GM19043 (cell line): Measurements from ENCODE around the gene MCF2L2.
"Not testable (repeated sequence)": the region's sequence is repeated elsewhere in the genome, so short reads cannot be mapped to it uniquely, and the experiment has no call there.

Experiments used
- ATAC-seq: cut with Tn5 transposase; IDR thresholded peaks from one replicate; pipeline ENCODE4 v1.9.1; 2021; ENCODE audit warnings: low read depth; ENCODE audit not compliant: unreplicated experiment

The MCF2L2 gene

GRCh38 chr3:183428447-183429211, at the start of gene MCF2L2:
Gene MCF2L2, minus strand, starts transcription at chr3:183428619. Its CDS starts 642 bp downstream, at chr3:183427977.
- peak; percentile 61 for ATAC-seq

- ATAC-seq: no peak
Measured at GRCh38 chr3:183477801-183478456, 49.5 kb upstream of the MCF2L2 start.

- ATAC-seq: not testable (repeated sequence)
Measured at GRCh38 chr3:183475764-183476162, 47.3 kb upstream of the MCF2L2 start.

DNA sequence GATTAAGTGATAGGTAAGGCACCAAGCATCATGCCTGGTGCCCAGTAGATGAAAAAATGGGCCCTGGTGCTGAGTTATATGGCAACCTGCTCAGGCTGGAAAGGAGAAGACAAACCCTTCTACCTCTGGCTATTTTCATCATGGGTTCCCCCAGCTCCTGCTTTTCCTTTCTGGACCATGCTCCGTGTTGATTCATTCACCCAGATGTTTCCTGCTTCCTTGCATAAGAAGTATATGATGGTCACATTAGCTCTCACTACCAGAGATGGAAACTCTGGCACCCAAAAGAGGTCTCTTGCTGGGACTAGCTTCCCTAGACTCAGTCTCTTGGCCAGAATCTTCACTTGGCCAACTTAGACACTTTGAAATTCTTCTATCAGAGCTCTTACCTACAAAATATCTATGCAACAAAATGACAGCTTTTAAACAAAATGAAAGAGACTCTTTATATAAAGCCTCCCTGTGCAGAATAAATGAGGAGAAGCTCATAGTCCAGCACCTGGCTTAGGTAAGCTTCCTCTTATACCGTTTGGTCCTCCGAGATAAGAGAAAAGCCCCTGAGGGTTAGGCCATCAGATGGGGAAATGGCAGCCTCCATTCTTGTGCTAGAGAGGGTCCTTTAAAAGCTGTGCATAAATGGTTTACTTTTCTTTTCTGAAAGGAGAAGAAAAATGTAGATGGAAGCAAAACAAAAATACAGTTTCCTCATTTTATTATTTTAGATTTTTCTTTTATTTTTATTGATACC, 46.8 kb upstream of the MCF2L2 start:
- no peak for ATAC-seq

- no peak for ATAC-seq
Measured at GRCh38 chr3:183473969-183474368, 45.5 kb upstream of the MCF2L2 start.

GRCh38 chr3:183472155-183472554, 43.7 kb upstream of the MCF2L2 start:
- ATAC-seq: no peak

DNA sequence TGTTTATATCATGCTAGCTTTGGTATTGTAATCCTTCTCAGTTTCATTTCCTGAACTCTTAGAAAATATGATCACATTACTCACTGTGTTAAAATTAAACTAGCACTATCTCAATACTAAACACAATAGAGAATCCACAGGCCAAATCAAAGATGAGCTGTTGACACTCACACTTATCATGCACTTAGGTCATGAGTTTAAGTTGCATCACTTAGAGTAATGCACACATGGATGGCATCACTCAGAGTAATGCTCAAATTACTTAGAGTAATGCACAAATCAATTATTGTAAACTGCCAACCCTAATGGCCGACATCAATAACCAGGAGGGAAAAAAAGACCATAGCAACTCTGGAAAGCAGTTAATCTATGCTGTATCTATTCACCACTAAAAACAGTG, 40.0 kb upstream of the MCF2L2 start:
- no peak for ATAC-seq

GRCh38 chr3:183466575-183466974, 38.2 kb upstream of the MCF2L2 start:
- no peak for ATAC-seq

DNA sequence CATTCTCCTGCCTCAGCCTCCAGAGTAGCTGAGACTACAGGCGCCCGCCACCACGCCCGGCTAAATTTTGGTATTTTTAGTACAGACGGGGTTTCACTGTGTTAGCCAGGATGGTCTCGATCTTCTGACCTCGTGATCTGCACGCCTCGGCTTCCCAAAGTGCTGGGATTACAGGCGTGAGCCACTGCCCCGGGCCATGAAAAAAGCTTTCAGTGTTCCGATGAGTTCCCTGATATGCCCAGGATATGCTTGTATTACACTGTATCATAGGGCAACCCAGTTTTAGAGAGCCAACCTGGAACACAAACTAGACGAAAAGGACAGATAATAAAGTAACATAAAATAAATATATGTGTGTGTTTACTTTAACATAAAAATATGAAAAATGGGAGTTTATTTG, 37.3 kb upstream of the MCF2L2 start:
- not testable (repeated sequence) for ATAC-seq

GRCh38 chr3:183464480-183464879, 36.1 kb upstream of the MCF2L2 start:
- no peak for ATAC-seq

DNA sequence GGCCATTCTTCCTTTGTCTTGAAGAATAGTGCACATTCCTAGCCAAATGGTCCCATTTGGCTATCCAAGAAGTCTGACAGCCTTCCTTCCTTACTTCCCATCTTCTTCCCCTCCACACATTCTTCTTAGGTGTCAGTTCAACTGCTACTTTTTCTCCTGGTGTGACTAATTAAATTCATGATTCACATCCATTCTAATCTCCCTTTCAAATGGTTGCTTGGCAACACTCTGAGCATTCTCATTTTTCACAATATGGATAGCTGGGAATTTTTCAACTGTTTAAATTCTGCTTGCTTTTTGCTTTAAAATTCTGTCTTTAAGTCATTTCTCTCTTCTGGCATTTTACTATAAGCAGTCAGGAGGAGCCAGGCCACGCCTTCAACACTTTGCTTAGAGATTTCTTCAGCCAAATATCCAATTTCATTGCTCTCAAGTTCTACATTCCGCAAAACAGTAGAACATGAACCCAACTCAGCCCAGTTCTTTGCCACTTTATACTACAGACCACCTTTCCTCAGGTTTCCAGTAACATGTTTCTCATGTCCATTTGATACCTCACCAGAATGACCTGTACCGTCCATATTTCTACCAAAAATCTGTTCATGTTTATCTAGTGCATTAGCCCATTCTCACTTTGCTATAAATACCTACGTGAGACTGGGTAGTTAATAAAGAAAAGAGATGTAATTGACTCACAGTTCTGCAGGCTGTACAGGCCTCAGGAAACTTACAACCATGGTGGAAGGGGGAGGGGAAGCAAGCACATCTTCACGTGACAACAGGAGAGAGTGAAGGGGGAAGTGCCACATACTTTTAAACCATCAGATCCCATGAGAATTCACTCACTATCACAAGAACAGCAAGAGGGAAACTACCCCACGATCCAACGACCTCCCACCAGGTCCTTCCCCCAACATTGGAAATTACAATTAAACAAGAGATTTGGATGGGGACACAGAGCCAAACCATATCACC, 31.9 kb upstream of the MCF2L2 start:
- ATAC-seq: no peak

GRCh38 chr3:183455089-183455488, 26.7 kb upstream of the MCF2L2 start:
- no peak for ATAC-seq

DNA sequence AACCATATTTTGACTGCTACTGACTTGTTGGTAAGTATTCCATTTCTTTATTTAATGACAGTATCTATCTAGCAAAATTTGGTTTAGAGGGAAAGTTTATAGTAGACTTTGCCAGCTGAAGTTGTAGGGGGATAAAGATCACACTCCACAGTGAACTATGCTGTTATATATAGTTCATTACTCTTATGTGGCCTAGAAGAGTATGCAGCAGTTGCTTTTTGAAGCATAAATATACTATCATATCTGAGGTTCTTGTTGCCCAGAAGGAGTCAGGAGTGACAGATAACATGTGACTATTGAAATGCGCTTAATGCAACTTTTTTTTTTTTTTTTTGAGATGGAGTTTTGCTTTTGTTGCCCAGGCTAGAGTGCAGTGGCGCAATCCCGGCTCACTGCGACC, 25.6 kb upstream of the MCF2L2 start:
- no peak for ATAC-seq

- no peak for ATAC-seq
Measured at GRCh38 chr3:183449791-183450190, 21.4 kb upstream of the MCF2L2 start.

- no peak for ATAC-seq
Measured at GRCh38 chr3:183449391-183449790, 21.0 kb upstream of the MCF2L2 start.

DNA sequence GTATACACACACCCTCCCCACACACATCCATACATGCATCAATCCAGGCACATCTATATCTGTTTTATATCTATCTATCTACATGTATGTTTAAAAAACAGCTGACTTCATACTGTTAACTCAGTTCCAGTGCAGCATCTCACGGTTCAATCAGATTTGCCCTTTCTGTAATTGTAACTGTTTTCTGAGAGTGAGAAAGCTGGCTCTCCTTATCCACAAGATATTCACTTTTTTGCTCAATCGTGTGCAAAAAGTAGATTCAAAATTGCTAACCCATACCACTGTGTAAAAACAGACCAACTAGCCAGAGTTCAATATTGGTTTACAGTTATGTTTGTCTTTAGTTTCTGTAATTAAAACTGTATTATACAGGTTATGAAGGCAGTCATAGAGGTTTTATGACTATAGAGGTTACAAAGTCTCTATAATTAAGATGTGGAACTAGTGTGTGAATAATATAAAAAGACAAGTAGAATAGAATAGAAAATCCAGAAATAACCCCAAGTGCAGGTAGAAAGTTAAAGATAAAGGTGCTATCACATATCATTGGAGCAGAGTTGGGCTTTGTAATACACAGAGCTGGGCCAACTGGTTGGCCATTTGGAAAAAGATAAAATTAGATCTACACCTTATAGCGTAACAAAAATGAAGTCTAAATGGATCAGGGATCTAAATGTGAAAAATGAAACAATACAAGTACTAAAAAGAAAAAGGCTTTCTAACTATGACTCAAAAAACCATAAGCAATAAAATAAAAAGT, 20.1 kb upstream of the MCF2L2 start:
- no peak for ATAC-seq

DNA sequence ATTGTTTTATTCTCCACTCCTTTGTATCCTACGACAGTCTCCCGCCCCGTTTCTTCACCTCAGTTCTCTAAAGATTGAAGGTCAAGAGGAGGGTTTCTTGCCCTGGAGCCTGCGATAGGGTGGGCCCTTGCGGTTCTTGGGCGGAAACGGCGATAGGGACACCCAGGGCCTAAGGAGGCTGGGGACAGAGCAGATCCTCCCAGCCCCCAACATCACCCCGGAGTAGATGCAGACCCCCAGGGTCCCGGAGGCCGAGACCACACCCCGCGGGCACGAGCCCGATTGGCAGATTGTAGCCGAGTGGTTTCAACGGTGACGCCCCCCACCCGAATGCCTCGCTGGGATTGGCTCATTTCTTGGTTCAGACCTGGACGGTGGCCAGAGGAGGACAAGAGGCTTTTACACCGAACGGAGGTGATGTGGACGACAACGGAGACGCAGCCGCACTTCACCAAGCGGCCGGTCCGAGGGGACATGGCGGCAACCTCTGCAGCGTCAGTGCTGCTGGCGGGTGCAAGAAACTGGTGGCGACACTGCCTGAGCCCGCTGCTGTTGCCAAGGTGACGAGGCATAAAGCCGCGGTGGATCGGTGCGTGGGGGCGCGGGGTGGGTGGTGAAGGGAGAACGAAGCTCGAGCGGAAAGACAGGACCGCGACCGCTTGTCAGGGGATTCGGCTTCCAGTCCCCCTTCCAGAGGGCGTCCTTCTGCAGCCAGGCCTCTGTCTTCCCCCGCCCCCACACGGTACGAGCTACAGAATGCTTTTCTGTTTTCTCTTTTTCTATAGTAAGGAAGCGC, 19.0 kb upstream of the MCF2L2 start:
- peak; percentile 82 for ATAC-seq

DNA sequence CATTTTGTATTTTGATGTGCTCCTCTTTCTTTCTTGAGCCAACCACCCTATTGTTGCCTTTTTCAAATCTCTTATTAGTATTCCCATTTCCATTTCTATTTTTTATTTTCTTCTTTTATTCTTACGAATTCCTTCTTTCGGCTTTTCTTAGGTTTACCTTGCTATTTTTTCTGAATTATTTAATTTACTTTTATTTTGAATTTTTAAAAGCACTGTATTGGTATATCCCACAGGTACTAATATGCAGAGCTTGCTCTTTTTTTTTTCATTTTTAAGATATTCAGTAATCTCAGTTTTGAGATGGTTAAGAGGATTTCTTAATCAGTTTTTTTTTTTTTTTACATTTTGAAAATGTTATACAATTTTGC, 18.4 kb upstream of the MCF2L2 start:
- ATAC-seq: no peak

DNA sequence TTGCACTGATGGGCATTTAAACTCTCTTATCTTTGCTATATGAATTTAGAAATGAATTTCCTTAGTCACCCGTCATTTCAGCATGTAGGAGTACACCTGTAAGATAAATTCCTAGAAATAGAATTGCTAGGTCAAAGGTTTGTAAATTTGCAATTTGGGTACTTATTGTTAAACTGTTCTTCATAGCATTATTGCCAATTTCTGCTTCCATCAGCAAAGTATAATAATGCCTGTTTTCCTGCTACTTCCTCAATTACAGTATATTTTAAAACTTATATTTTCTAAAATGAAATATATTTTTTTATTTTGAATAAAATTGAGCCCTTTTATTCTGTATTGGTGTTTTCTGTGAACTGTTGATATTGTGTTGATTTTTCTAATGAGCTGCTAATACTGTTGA, 16.3 kb upstream of the MCF2L2 start:
- ATAC-seq: no peak
